ENCODE data around the gene COMMD1.
A peak's percentile ranks its signal among the peaks of the same experiment; 100 is the strongest.

The COMMD1 gene

DNA sequence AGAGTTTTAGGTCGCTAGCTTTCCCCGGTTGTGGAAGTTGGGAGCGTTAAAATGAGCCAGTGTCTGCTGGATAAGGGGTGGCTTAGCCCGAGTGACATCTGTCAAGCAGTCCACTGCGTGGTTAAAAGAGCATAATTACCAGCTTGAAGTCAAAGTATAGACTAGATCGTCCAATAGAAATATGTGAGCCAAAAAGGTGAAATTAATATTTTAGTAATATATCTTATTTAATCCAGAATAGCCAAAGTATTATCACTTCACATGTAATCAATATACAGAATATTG is 654 bp downstream of the COMMD1 start:
- ATAC-seq: peak; percentile 12
- TF ChIP-seq ISL1 (CRISPR knock-in tag; IDR thresholded peaks at IDR 0.05): no peak
- TF ChIP-seq, protein P1, sequence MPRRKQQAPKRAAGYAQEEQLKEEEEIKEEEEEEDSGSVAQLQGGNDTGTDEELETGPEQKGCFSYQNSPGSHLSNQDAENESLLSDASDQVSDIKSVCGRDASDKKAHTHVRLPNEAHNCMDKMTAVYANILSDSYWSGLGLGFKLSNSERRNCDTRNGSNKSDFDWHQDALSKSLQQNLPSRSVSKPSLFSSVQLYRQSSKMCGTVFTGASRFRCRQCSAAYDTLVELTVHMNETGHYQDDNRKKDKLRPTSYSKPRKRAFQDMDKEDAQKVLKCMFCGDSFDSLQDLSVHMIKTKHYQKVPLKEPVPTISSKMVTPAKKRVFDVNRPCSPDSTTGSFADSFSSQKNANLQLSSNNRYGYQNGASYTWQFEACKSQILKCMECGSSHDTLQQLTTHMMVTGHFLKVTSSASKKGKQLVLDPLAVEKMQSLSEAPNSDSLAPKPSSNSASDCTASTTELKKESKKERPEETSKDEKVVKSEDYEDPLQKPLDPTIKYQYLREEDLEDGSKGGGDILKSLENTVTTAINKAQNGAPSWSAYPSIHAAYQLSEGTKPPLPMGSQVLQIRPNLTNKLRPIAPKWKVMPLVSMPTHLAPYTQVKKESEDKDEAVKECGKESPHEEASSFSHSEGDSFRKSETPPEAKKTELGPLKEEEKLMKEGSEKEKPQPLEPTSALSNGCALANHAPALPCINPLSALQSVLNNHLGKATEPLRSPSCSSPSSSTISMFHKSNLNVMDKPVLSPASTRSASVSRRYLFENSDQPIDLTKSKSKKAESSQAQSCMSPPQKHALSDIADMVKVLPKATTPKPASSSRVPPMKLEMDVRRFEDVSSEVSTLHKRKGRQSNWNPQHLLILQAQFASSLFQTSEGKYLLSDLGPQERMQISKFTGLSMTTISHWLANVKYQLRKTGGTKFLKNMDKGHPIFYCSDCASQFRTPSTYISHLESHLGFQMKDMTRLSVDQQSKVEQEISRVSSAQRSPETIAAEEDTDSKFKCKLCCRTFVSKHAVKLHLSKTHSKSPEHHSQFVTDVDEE (CRISPR knock-in tag; IDR thresholded peaks at IDR 0.05): no peak
- no peak for TF ChIP-seq POU6F1 (CRISPR knock-in tag; IDR thresholded peaks at IDR 0.05; ENCODE audit: borderline replicate concordance, low read depth)
- TF ChIP-seq CSRNP3 (CRISPR knock-in tag; IDR thresholded peaks at IDR 0.05): no peak
- no peak for TF ChIP-seq BACH2 (CRISPR knock-in tag; IDR thresholded peaks at IDR 0.05; ENCODE audit: borderline replicate concordance)
- TF ChIP-seq PPARA (CRISPR knock-in tag; IDR thresholded peaks at IDR 0.05; ENCODE audit: borderline replicate concordance): no peak
- TF ChIP-seq, protein P2, sequence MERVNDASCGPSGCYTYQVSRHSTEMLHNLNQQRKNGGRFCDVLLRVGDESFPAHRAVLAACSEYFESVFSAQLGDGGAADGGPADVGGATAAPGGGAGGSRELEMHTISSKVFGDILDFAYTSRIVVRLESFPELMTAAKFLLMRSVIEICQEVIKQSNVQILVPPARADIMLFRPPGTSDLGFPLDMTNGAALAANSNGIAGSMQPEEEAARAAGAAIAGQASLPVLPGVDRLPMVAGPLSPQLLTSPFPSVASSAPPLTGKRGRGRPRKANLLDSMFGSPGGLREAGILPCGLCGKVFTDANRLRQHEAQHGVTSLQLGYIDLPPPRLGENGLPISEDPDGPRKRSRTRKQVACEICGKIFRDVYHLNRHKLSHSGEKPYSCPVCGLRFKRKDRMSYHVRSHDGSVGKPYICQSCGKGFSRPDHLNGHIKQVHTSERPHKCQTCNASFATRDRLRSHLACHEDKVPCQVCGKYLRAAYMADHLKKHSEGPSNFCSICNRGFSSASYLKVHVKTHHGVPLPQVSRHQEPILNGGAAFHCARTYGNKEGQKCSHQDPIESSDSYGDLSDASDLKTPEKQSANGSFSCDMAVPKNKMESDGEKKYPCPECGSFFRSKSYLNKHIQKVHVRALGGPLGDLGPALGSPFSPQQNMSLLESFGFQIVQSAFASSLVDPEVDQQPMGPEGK (CRISPR knock-in tag; IDR thresholded peaks at IDR 0.05; ENCODE audit: borderline replicate concordance): no peak
- TF ChIP-seq ZNF70 (CRISPR knock-in tag; IDR thresholded peaks at IDR 0.05): no peak
- no peak for TF ChIP-seq ZFP3 (CRISPR knock-in tag; IDR thresholded peaks at IDR 0.05)
- TF ChIP-seq, protein P3, sequence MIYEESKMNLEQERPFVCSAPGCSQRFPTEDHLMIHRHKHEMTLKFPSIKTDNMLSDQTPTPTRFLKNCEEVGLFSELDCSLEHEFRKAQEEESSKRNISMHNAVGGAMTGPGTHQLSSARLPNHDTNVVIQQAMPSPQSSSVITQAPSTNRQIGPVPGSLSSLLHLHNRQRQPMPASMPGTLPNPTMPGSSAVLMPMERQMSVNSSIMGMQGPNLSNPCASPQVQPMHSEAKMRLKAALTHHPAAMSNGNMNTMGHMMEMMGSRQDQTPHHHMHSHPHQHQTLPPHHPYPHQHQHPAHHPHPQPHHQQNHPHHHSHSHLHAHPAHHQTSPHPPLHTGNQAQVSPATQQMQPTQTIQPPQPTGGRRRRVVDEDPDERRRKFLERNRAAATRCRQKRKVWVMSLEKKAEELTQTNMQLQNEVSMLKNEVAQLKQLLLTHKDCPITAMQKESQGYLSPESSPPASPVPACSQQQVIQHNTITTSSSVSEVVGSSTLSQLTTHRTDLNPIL (CRISPR knock-in tag; IDR thresholded peaks at IDR 0.05; ENCODE audit: low read depth): no peak

DNA sequence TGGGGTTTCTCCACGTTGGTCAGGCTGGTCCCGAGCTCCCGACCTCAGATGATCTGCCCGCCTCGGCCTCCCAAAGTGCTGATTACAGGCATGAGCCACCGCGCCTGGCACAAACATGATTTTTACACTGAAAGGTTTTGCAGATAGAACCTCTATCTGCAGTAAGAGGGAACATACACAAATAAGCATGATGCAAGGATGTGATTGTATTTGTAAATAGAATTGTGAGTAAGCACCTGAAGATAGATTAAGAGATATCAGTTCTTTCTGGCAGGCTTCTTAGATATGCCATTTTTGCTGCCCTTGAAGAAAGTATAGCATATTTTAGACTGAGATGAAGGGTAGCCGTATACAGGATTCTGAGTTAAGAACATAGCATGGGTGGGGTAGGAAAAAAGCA is 3.6 kb downstream of the COMMD1 start:
- TF ChIP-seq ARNTL (CRISPR knock-in tag; IDR thresholded peaks at IDR 0.05; ENCODE audit: borderline replicate concordance, low read depth) (no peak), CSRNP3 (CRISPR knock-in tag; IDR thresholded peaks at IDR 0.05) (no peak), ZNF8 (CRISPR knock-in tag; IDR thresholded peaks at IDR 0.05) (no peak), ZNF70 (CRISPR knock-in tag; IDR thresholded peaks at IDR 0.05) (no peak), OSR1 (CRISPR knock-in tag; IDR thresholded peaks at IDR 0.05) (no peak), ZNF565 (CRISPR knock-in tag; conservative IDR thresholded peaks at IDR 0.05; ENCODE audit: low read depth) (no peak), ZFP3 (CRISPR knock-in tag; IDR thresholded peaks at IDR 0.05) (no peak), PPARA (CRISPR knock-in tag; IDR thresholded peaks at IDR 0.05; ENCODE audit: borderline replicate concordance) (no peak)
- TF ChIP-seq, protein P3 (CRISPR knock-in tag; IDR thresholded peaks at IDR 0.05; ENCODE audit: low read depth): no peak
- TF ChIP-seq, protein P1 (CRISPR knock-in tag; IDR thresholded peaks at IDR 0.05): no peak
- TF ChIP-seq, protein P2 (CRISPR knock-in tag; IDR thresholded peaks at IDR 0.05; ENCODE audit: borderline replicate concordance): no peak
- ATAC-seq: no peak

All from SK-N-SH treated with all-trans-retinoic acid at 6 μM for 48 hours (cell line).